Omental fat pad (tissue), 4 donors: ENCODE measurements around the gene LZTS2. TPM values are rescaled to one million over a fixed set of nuclear protein-coding genes. Genes with fewer than 3 reads are reported as not detected.

ENCODE experiments used
- ATAC-seq: fragments of 150-250 bp; one replicate; pipeline ENCODE4 v1.9.1; 2016; ENCODE audit warnings: mild to moderate bottlenecking, moderate library complexity; ENCODE audit not compliant: low FRiP score
- DNase-seq: peaks from one replicate; pipeline ENCODE4 v3.0.0-alpha.2; 2019; ENCODE audit warnings: low spot score
- total RNA-seq, 4 donors: library from RNA; depleted of rRNA; stranded (reverse); fragments of >200 nt; gene quantifications; one replicate each; pipeline ENCODE4 v1.1.0, GENCODE V29; 2016
- TF ChIP-seq, protein P1 (sequence below), 3 donors: fragments of 450-650 bp; IDR thresholded peaks; one replicate each; pipeline ENCODE4 v1.5.1; 2016 to 2017; ENCODE audit warnings: antibody characterized with exemption in 3 of 3, mild to moderate bottlenecking in 3 of 3, moderate library complexity in 2 of 3

LZTS2 gene
- total RNA-seq, 4 donors from 2014 or later, result 59.4 to 98.0 (median 72.6) TPM

DNA sequence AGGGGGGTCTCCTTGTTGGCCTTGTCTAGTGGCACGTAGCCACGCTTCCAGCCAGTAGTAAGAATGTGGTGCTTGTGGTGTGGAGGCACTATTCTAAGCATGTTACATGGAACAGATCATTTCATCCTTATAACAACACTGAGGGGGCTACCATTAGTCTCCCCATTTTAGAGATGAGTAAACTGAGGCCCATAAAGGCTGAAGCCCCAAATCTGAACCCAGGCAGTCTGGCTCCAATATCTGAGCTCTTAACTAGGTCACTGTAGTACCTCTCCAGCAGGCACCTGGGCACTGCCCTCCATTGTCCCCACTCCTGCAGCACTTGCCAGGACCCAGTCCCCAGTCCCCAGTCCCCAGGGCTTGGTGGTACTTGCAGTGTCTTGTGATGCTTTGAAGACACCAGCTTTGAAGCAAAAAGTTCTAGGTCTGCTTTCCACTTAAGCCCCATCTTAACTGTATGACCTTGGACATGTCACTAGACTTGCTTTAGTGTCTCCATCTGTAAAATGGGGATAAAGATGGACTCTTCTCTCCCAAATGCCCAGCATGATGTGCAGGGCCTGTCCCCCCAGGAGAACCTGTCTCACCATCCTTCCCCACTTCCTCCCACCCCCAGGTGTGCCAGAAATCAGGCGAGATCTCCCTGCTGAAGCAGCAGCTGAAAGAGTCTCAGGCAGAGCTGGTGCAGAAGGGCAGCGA is 6.4 kb downstream of the LZTS2 start:
- TF ChIP-seq, protein P1, sequence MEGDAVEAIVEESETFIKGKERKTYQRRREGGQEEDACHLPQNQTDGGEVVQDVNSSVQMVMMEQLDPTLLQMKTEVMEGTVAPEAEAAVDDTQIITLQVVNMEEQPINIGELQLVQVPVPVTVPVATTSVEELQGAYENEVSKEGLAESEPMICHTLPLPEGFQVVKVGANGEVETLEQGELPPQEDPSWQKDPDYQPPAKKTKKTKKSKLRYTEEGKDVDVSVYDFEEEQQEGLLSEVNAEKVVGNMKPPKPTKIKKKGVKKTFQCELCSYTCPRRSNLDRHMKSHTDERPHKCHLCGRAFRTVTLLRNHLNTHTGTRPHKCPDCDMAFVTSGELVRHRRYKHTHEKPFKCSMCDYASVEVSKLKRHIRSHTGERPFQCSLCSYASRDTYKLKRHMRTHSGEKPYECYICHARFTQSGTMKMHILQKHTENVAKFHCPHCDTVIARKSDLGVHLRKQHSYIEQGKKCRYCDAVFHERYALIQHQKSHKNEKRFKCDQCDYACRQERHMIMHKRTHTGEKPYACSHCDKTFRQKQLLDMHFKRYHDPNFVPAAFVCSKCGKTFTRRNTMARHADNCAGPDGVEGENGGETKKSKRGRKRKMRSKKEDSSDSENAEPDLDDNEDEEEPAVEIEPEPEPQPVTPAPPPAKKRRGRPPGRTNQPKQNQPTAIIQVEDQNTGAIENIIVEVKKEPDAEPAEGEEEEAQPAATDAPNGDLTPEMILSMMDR (IDR thresholded peaks at IDR 0.05), result no peak
- DNase-seq (no peak), ATAC-seq (no peak)

DNA sequence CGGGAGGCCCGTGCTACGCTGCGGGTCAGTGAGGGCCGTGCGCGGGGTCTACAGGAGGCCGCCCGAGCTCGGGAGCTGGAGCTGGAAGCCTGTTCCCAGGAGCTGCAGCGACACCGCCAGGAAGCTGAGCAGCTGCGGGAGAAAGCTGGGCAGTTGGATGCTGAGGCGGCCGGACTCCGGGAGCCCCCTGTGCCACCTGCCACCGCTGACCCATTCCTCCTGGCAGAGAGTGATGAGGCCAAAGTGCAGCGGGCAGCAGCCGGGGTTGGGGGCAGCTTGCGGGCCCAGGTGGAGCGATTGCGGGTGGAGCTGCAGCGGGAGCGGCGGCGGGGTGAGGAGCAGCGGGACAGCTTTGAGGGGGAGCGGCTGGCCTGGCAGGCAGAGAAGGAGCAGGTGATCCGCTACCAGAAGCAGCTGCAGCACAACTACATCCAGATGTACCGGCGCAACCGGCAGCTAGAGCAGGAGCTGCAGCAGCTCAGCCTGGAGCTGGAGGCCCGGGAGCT is 7.0 kb downstream of the LZTS2 start:
- TF ChIP-seq, protein P1 (IDR thresholded peaks at IDR 0.05), result no peak
- no peak for ATAC-seq
- DNase-seq, result no peak

DNA sequence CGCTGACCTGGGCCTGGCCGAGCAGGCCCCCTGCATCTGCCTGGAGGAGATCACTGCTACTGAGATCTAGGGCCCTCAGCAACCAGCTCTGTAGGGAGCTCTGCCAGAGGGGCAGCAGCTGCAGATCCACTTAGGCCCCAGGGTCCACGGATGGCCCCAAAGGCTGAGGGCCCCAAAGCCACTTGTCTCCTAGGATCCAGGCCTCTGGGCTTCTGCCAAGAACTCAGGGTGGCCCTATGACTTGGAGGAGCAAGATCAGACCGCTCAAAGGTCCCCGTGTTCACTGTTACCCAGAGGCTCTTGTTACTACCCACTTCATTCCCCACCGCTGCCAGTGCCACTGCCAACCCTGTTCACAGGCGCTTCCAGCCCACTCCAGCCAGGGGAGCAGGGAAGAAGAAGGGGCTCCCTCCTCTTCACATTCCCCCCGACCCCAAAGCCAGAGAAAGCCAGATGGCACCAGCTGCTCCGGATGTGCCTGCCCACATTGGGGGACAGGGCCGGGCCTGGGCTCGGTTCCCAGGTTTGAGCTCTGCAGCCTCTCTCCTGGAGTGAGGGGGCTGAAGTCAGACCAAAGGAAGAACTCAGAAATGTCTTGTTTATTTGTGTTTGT is 7.6 kb downstream of the LZTS2 start:
- DNase-seq, result no peak

DNA sequence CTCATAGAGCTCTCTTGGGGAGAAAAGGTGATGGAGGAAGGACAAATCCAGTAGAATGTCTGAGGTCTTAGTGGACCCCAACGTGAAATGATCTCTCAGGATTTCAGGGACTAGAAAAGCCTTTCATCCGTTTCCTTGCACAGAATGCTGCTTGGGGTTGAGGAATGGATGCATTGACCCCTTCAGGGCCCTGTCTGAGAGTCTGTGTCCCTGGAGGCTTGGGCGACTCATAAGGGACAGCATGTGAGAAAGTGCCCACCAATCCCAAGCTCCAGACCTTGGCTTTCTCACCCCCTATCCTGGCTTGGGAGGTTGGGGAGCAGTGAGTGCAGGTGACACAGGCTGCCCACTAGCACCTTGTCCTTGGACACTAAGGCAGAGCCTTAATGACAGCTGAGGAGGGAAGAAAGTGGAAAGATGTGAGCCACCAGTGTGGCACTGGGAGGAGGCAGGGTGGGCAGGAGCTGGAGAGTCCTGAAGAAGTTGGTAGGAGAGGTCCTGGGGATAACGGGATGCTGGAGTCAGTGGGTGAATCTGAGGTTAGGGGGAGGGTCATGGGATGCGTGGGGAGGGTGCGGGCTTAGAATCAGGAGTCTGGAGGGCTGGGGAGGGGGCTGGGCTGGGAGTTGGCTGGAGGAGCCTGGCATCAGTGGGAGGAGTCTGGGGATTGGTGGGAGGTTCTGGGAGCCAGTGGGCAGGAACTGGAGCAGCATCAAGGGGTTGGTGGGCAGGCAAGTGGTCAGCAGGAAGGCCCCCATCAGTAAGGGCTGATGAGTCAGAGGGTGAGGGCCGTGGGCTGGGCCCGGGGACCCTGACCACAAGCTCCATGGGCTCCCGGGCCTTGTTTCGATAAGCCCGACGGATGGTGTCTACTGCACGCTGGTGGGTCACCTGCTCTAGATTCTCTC is 8.6 kb downstream of the LZTS2 start:
- DNase-seq (no peak), ATAC-seq (no peak)
- TF ChIP-seq, protein P1 (IDR thresholded peaks at IDR 0.05), result no peak

More for the DNA sequence above, 7.6 kb downstream of the LZTS2 start:
- TF ChIP-seq, protein P1 (IDR thresholded peaks at IDR 0.05), result no peak
- no peak for ATAC-seq

DNA sequence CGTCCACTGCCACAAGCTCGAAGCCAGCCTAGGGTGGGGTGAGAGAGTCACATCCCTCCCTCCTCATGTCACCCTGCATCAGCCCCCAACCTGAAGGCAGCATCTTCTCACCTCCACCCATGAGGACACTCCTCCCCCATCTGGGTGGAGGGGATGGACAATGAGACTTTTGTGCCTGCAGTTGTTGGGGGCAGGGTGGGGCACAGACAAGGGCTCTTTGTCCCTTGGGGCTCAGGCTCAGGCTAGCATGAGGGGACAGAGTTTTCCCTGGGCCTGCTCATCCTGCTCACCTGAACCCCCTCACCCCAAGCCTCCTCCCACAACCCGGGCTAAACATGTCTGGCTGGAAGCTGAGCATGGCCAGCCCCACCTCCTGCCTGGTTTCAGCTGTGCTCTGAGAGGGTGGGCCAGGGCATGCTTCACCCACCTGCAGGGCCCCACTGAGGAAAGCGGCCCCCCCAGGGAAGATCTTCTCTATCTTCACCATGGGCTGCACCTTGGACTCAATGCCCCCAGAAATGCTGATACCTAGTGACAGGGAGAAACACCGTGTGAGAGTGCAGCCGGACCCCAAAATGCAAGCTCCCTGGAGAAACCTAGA is 9.3 kb downstream of the LZTS2 start:
- no peak for DNase-seq
- TF ChIP-seq, protein P1 (IDR thresholded peaks at IDR 0.05), result no peak
- ATAC-seq, result no peak

DNA sequence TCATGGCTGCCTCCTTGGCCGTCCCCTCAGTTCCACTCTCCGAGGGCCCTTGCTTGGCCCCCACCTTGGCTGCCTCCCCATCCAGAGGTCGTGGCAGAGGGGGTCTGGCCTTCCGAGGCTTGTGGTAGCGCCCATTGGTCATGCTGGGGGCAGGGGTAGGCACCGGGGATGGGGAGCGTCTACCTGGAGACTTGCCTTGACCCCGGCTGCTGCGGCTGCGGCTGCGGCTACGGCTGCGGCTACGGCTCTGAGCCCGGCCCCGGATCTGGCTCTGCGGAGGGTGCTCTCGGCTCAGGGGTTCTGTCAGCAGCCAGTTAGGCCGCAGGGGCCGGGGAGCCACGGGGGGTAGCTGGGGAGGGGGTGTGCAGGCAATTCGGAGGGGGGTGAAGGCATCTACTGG is 10.7 kb downstream of the LZTS2 start:
- TF ChIP-seq, protein P1 (IDR thresholded peaks at IDR 0.05), result no peak
- no peak for ATAC-seq
- no peak for DNase-seq
